ENCODE measurements around the gene SUMF1. TPM values are rescaled to one million over a fixed set of nuclear protein-coding genes. Genes with fewer than 3 reads are reported as not detected.

Gene SUMF1
- total RNA-seq, 2 experiments from 2014 or later = 6.4 to 6.6 TPM

GRCh38 chr3:4398120-4398940 is 68.7 kb downstream of the SUMF1 start:
- POLR2A ChIA-PET = interaction anchor here (0.7 to 1.0 kb wide), 2 partner anchors 43 to 94 kb away, joined by 3 read pairs; partner anchors contain the start of gene ITPR1
- CTCF ChIA-PET = interaction anchor here (0.8 to 1.1 kb wide), 2 partner anchors 7 to 11 kb away, joined by 3 read pairs; no protein-coding TSS in a partner anchor
- intact Hi-C loops (cut with micrococcal nuclease) = no loop called here
- no peak overlapping the region for H3K27ac Mint-ChIP-seq
- H3K4me3 Mint-ChIP-seq = no peak overlapping the region
- H3K27me3 Mint-ChIP-seq = no peaks in the 10 kb centered on the region
- TF ChIP-seq CTCF (IDR thresholded peaks at IDR 0.05) = no peak
- H3K36me3 Mint-ChIP-seq (ENCODE audit: low read depth) = peaks cover 22% of the 10 kb centered on the region
- H3K9me3 Mint-ChIP-seq = peaks cover 3% of the 10 kb centered on the region
- H3K4me1 Mint-ChIP-seq (ENCODE audit: low read depth) = peaks cover 45% of the 10 kb centered on the region
- DNase-seq (no peak), ATAC-seq (no peak)

GRCh38 chr3:4397466-4397865 is 69.6 kb downstream of the SUMF1 start:
- ChIA-PET POLR2A (no interaction called here), CTCF (interaction anchor here (0.7 to 1.2 kb wide), 3 partner anchors 8 to 236 kb away, joined by 3 read pairs; no protein-coding TSS in a partner anchor)
- no peak overlapping the region for H3K27ac Mint-ChIP-seq
- peaks cover 3% of the 10 kb centered on the region for H3K9me3 Mint-ChIP-seq
- peaks cover 25% of the 10 kb centered on the region for H3K36me3 Mint-ChIP-seq (ENCODE audit: low read depth)
- H3K27me3 Mint-ChIP-seq = no peaks in the 10 kb centered on the region
- DNase-seq (no peak), ATAC-seq (no peak)
- H3K4me1 Mint-ChIP-seq (ENCODE audit: low read depth) = peaks cover 47% of the 10 kb centered on the region
- no peak overlapping the region for H3K4me3 Mint-ChIP-seq
- intact Hi-C loops (cut with micrococcal nuclease) = no loop called here
- TF ChIP-seq CTCF (IDR thresholded peaks at IDR 0.05) = no peak

- H3K4me3 Mint-ChIP-seq = no peak overlapping the region
- peaks cover 22% of the 10 kb centered on the region for H3K36me3 Mint-ChIP-seq (ENCODE audit: low read depth)
- POLR2A ChIA-PET = interaction anchor here (1.8 to 2.9 kb wide), 2 partner anchors 24 to 96 kb away, joined by 7 to 8 read pairs; partner anchors contain the start of gene ITPR1
- peaks cover 39% of the 10 kb centered on the region for H3K4me1 Mint-ChIP-seq (ENCODE audit: low read depth)
- peaks cover 3% of the 10 kb centered on the region for H3K9me3 Mint-ChIP-seq
- CTCF ChIA-PET = interaction anchor here (1.2 kb wide), 1 partner anchor 45 kb away, joined by 3 read pairs; no protein-coding TSS in a partner anchor
- ATAC-seq = peak; percentile 35
- no peak for DNase-seq
- peak overlapping the region; percentile 61 for H3K27ac Mint-ChIP-seq
- H3K27me3 Mint-ChIP-seq = no peaks in the 10 kb centered on the region
- intact Hi-C loops (cut with micrococcal nuclease) = no loop called here
- no peak for TF ChIP-seq CTCF (IDR thresholded peaks at IDR 0.05)
Measured at GRCh38 chr3:4396542-4396941, 70.5 kb downstream of the SUMF1 start.

- Mint-ChIP-seq H3K36me3 (ENCODE audit: low read depth) (peaks cover 24% of the 10 kb centered on the region), H3K9me3 (peaks cover 3% of the 10 kb centered on the region), H3K4me3 (no peak overlapping the region), H3K27ac (peak overlapping the region; percentile 84), H3K4me1 (ENCODE audit: low read depth) (peaks cover 33% of the 10 kb centered on the region), H3K27me3 (no peaks in the 10 kb centered on the region)
- ATAC-seq = no peak
- DNase-seq = no peak
- ChIA-PET CTCF (interaction anchor here (2.1 kb wide), 1 partner anchor 9 kb away, joined by 7 read pairs; no protein-coding TSS in a partner anchor), POLR2A (interaction anchor here (1.8 to 2.9 kb wide), 2 partner anchors 25 to 97 kb away, joined by 7 to 8 read pairs; partner anchors contain the start of gene ITPR1)
- TF ChIP-seq CTCF (IDR thresholded peaks at IDR 0.05) = no peak
- intact Hi-C loops (cut with micrococcal nuclease) = no loop called here
Measured at GRCh38 chr3:4396006-4396405, 71.1 kb downstream of the SUMF1 start.

GRCh38 chr3:4395448-4395847 is 71.6 kb downstream of the SUMF1 start:
- peak; percentile 16 for ATAC-seq
- POLR2A ChIA-PET = interaction anchor here (1.8 to 2.9 kb wide), 2 partner anchors 26 to 97 kb away, joined by 7 to 8 read pairs; partner anchors contain the start of gene ITPR1
- no peak for TF ChIP-seq CTCF (IDR thresholded peaks at IDR 0.05)

More at GRCh38 chr3:4395448-4395847, 71.6 kb downstream of the SUMF1 start:
- DNase-seq = no peak
- intact Hi-C loops (cut with micrococcal nuclease) = no loop called here
- peaks cover 32% of the 10 kb centered on the region for H3K4me1 Mint-ChIP-seq (ENCODE audit: low read depth)
- H3K36me3 Mint-ChIP-seq (ENCODE audit: low read depth) = peaks cover 28% of the 10 kb centered on the region
- peaks cover 6% of the 10 kb centered on the region for H3K9me3 Mint-ChIP-seq
- CTCF ChIA-PET = interaction anchor here (2.1 kb wide), 1 partner anchor 10 kb away, joined by 7 read pairs; no protein-coding TSS in a partner anchor
- no peak overlapping the region for H3K4me3 Mint-ChIP-seq
- H3K27ac Mint-ChIP-seq = peak overlapping the region; percentile 84
- H3K27me3 Mint-ChIP-seq = no peaks in the 10 kb centered on the region
